ENCODE measurements around the gene PLSCR2. TPM values are rescaled to one million over a fixed set of nuclear protein-coding genes. Genes with fewer than 3 reads are reported as not detected.

The PLSCR2 gene
- total RNA-seq, 1 experiment from 2014 or later: not detected

GRCh38 chr3:146384786-146385185, 84.6 kb downstream of the PLSCR2 start:
- ATAC-seq: no peak
- intact Hi-C loops (cut with micrococcal nuclease): no loop called here
- CTCF ChIA-PET: no interaction called here

More at GRCh38 chr3:146384786-146385185, 84.6 kb downstream of the PLSCR2 start:
- no peak overlapping the region for H3K27ac ChIP-seq (ENCODE audit: low read depth, low read length)
- TF ChIP-seq POLR2A (IDR thresholded peaks at IDR 0.05; ENCODE audit: borderline replicate concordance, extremely low read depth, insufficient read depth, insufficient read length) (no peak), POLR2AphosphoS5 (IDR thresholded peaks at IDR 0.05; ENCODE audit: low read depth, low read length) (no peak), FOSL1 (IDR thresholded peaks at IDR 0.05; ENCODE audit: low read depth) (no peak), SIN3A (IDR thresholded peaks at IDR 0.05; ENCODE audit: low read depth) (no peak), EZH2 (IDR thresholded peaks at IDR 0.05) (no peak), CBX3 (IDR thresholded peaks at IDR 0.05; ENCODE audit: low read depth) (no peak), YY1 (IDR thresholded peaks at IDR 0.05; ENCODE audit: extremely low read depth, insufficient replicate concordance, low read depth, low read length) (no peak), EZH2phosphoT487 (IDR thresholded peaks at IDR 0.05; ENCODE audit: borderline replicate concordance) (no peak), SP1 (IDR thresholded peaks at IDR 0.05; ENCODE audit: low read depth) (no peak), EGR1 (IDR thresholded peaks at IDR 0.05; ENCODE audit: low read depth) (no peak), ZNF274 (IDR thresholded peaks at IDR 0.05; ENCODE audit: low read depth, low read length) (no peak), CEBPB (IDR thresholded peaks at IDR 0.05; ENCODE audit: low read depth) (no peak), ZFX (IDR thresholded peaks at IDR 0.05) (no peak), ELF1 (IDR thresholded peaks at IDR 0.05; ENCODE audit: borderline replicate concordance, low read depth) (no peak), RAD21 (IDR thresholded peaks at IDR 0.05; ENCODE audit: low read depth) (no peak), CTCF (IDR thresholded peaks at IDR 0.05 in 2 of 3, conservative IDR thresholded peaks at IDR 0.05 in 1 of 3; ENCODE audit: borderline replicate concordance in 1 of 3, insufficient read depth in 1 of 3, low read depth in 2 of 3, low read length in 2 of 3) (no peak), TCF7L2 (IDR thresholded peaks at IDR 0.05; ENCODE audit: borderline replicate concordance, extremely low read depth, insufficient read depth, insufficient read length) (no peak)
- H3K9me2 ChIP-seq (ENCODE audit: insufficient read depth): 0 out of 2 replicates have a peak, but pooled peaks cover 6% of the 10 kb centered on the region
- no peaks in the 10 kb centered on the region for H3K79me2 ChIP-seq (ENCODE audit: insufficient read depth, low read length)
- ChIA-PET POLR2A (no interaction called here), RAD21 (ENCODE audit: low non-redundant PET in 1 of 2, low total read pairs in 2 of 2, uncharacterized antibody in 2 of 2, unreplicated experiment in 2 of 2) (no interaction called here)
- no peaks in the 10 kb centered on the region for H3K4me1 ChIP-seq (ENCODE audit: control insufficient read depth in 1 of 2, insufficient read depth in 2 of 2, low read length in 2 of 2)
- BruUV-seq (replicated peaks): no TSS peak
- H2AFZ ChIP-seq (ENCODE audit: low read depth, low read length, poor library complexity, severe bottlenecking): no peak overlapping the region
- no peak overlapping the region for H3K4me3 ChIP-seq (replicated peaks in 1 of 2; ENCODE audit: low read depth in 1 of 2, low read length in 2 of 2)
- H3K9me3 ChIP-seq (ENCODE audit: control insufficient read depth in 1 of 2, insufficient read depth in 1 of 2, low read depth in 1 of 2, low read length in 2 of 2): no peaks in the 10 kb centered on the region
- H3K9ac ChIP-seq (ENCODE audit: low read length): no peak overlapping the region
- H3K36me3 ChIP-seq (ENCODE audit: control insufficient read depth in 1 of 2, insufficient read depth in 2 of 2, low read length in 2 of 2): no peaks in the 10 kb centered on the region
- no peak overlapping the region for H3K4me2 ChIP-seq (ENCODE audit: low read length)
- no peaks in the 10 kb centered on the region for H3K27me3 ChIP-seq (ENCODE audit: insufficient read depth, low read length)
- no peaks in the 10 kb centered on the region for H4K20me1 ChIP-seq (ENCODE audit: insufficient read depth)
- no peak for DNase-seq (ENCODE audit: low read depth, low spot score)

Other genes starting within 250 kb of the PLSCR2 start
- gene PLSCR4, start 218.5 kb downstream of the PLSCR2 start, total RNA-seq (2021; ENCODE audit: unreplicated experiment): 4.1 TPM
- gene PLSCR1, start 75.0 kb upstream of the PLSCR2 start, total RNA-seq (2021; ENCODE audit: unreplicated experiment): 44.2 TPM
- not detected for gene PLSCR5, start 135.8 kb upstream of the PLSCR2 start, total RNA-seq (2021; ENCODE audit: unreplicated experiment)